Motor neuron (in vitro differentiated cells): Measurements from ENCODE around the gene DNM1. TPM values are rescaled to one million over a fixed set of nuclear protein-coding genes. Genes with fewer than 3 reads are reported as not detected.

Experiments used
- ATAC-seq, 8 experiments: fragments of 200-7000 bp; cut with Tn5 transposase; replicated peaks in 6 of 8; 2 replicates each; pipeline ENCODE4 v1.8.0; 2021; ENCODE audit warnings: mild to moderate bottlenecking in 8 of 8, moderate library complexity in 8 of 8
- H3K27ac ChIP-seq, 2 donors: fragments of 250-450 bp; sonication (Bioruptor Pico); 2 replicates each; pipeline ENCODE4 v1.9.0; 2021; ENCODE audit warnings: antibody characterized with exemption in 2 of 2, mild to moderate bottlenecking in 2 of 2, moderate library complexity in 1 of 2
- H3K4me1 ChIP-seq, 2 donors: fragments of 250-450 bp; sonication (Bioruptor Pico); replicated peaks in 1 of 2; 2 replicates each; pipeline ENCODE4 v1.6.1; 2021; ENCODE audit warnings: antibody characterized with exemption in 2 of 2, mild to moderate bottlenecking in 2 of 2, moderate library complexity in 1 of 2
- H3K4me3 ChIP-seq, 5 donors: fragments of 250-450 bp; sonication (Bioruptor Pico); 2 replicates each; pipeline ENCODE4 v1.9.0; 2021; ENCODE audit warnings: antibody characterized with exemption in 5 of 5, mild to moderate bottlenecking in 5 of 5, moderate library complexity in 4 of 5
- WGBS, 10 experiments: fragments of 450-650 bp; shearing (Covaris generic); methylation state at CpG; one replicate each; pipeline ENCODE4 v1.0.0; 2022; 5-methylcytosine and 5-hydroxymethylcytosine counted together
- in situ Hi-C, 9 experiments: fragments of 400-800 bp; cut with MboI; loops; one replicate each; pipeline ENCODE4 v1.15.0; 2021; ENCODE audit warnings: low sequenced_read_pairs in 9 of 9, low pct_unique_long_range_greater_than_20kb in 2 of 9; ENCODE audit not compliant: unreplicated experiment in 9 of 9
- total RNA-seq, 8 experiments: library from RNA; unstranded; fragments of 300-600 nt; gene quantifications; 2 replicates each; pipeline versions ENCODE4 v1.2.3 to v1.2.4, GENCODE V29; 2022

The DNM1 gene
- total RNA-seq, 8 experiments from 2014 or later = 5.5 to 56.9 (median 31.5) TPM

- peak overlapping the region in 1 of 2 donors; percentile 74 for H3K27ac ChIP-seq
- in situ Hi-C loops = no loop called here
- 17 to 77% (median 75%) methylated on average over 1 to 10 of the region's 21 CpGs; no CpG with 5 or more reads in 5 of the 10 experiments for WGBS, 10 experiments
- peaks cover 35 to 46% of the 10 kb centered on the region in 2 donors for H3K4me1 ChIP-seq
- peak in 2 of 8 experiments; percentile 2 to 7 for ATAC-seq
- no peak overlapping the region for H3K4me3 ChIP-seq
Measured at GRCh38 chr9:128214571-128215490, 11.7 kb downstream of the DNM1 start.

DNA sequence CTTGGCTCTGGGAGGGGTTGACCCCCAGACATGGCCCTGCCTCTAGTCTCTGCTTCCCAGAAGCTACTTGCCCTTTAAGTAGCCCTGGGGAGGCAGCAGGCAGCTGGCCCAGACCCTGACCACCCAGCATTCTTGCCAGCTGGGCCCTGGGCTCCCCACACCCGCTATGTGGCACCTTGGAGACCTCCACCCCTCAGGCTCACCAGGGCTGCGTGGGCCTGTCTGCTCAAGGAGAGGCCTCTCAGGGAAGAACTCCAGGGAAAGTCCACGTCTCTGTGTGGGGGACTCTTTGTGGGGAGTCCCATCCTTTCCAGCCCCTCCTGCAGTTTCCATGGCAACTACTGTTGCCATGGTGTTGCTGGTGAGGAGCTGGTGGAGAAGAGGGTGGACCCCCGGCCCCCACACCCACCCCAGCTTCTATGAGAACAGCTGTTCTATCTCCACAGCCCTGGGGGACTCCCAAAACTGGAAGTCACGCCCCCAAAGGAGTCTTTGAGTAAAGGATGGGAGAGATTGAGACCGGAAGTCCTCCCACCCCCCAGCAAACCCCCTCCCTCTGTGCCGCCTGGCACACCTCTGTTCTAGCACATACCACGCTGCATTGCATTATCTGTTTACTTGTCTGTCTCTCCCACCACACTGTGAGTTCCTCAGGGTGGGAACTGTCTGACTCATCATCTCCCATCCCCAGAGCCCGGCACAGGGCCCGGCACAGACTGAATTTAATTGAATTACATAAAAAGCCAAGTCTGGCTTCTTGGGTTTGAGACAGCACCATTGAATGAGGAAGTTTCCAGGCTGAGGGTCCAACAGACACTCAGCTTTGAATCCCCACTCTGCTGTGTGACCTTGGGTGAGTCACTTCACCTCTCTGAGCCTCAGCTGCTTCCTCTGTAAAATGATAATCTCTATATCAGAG is 12.6 kb downstream of the DNM1 start:
- WGBS, 10 experiments = 0 to 37% methylated on average over 2 of the region's 10 CpGs; no CpG with 5 or more reads in 8 of the 10 experiments
- H3K4me3 ChIP-seq = no peak overlapping the region
- peak overlapping the region; percentile 42 to 74 for H3K27ac ChIP-seq
- ATAC-seq = peak in 7 of 8 experiments; percentile 37 to 65 (median 54)
- H3K4me1 ChIP-seq = peaks cover 35 to 45% of the 10 kb centered on the region in 2 donors
- in situ Hi-C loops = no loop called here

GRCh38 chr9:128216781-128217553 is 13.8 kb downstream of the DNM1 start:
- ATAC-seq = peak in 2 of 8 experiments; percentile 2 to 5
- H3K4me3 ChIP-seq = no peak overlapping the region
- in situ Hi-C loops = no loop called here

GRCh38 chr9:128218172-128218517 is 15.0 kb downstream of the DNM1 start:
- H3K4me3 ChIP-seq = peak overlapping the region; percentile 3 to 21 (median 16)
- WGBS, 10 experiments = 17% methylated on average over 1 of the region's 11 CpGs; no CpG with 5 or more reads in 9 of the 10 experiments
- H3K4me1 ChIP-seq = peaks cover 35 to 39% of the 10 kb centered on the region in 2 donors
- peak in 2 of 8 experiments; percentile 0 for ATAC-seq
- in situ Hi-C loops = no loop called here
- H3K27ac ChIP-seq = peak overlapping the region; percentile 77 to 79

More at GRCh38 chr9:128216781-128217553, 13.8 kb downstream of the DNM1 start:
- H3K4me1 ChIP-seq = peaks cover 35 to 39% of the 10 kb centered on the region in 2 donors
- 0 to 100% (median 89%) methylated on average over 1 to 10 of the region's 16 CpGs; no CpG with 5 or more reads in 4 of the 10 experiments for WGBS, 10 experiments
- peak overlapping the region in 1 of 2 donors; percentile 74 for H3K27ac ChIP-seq

DNA sequence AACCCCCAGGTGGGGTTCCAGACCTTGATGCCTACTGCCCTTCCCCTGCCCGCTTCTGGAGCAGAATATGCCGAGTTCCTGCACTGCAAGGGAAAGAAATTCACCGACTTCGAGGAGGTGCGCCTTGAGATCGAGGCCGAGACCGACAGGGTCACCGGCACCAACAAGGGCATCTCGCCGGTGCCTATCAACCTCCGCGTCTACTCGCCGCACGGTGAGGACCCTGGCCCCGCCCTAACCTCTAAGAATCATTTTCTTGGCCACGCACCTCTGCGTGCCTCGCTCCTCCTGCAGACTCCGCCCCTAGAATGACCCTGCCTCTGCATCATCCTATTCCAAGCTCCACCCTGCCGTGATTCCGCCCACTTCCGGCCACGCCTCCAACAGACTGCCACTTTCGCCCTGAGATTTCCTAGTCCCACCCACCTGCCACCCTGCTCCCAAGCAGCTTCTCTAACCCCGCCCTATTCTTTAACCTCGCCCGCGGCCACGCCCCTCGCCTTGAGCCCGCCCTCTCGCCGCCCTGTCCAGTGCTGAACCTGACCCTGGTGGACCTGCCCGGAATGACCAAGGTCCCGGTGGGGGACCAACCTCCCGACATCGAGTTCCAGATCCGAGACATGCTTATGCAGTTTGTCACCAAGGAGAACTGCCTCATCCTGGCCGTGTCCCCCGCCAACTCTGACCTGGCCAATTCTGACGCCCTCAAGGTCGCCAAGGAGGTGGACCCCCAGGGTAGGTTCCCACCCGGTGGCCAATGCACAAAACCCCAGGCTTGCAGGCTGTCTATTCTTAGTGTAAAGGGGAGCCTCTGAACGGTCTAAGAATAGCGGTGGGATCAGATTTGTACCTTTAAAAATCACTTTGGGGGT is 15.6 kb downstream of the DNM1 start:
- Histone ChIP-seq H3K27ac (peak overlapping the region; percentile 77 to 79), H3K4me3 (peak overlapping the region; percentile 3 to 21 (median 16)), H3K4me1 (peaks cover 35 to 39% of the 10 kb centered on the region in 2 donors)
- peak; percentile 41 to 98 (median 82) for ATAC-seq
- whole genome bisulfite sequencing, 10 experiments = 28 to 100% (median 79%) methylated on average over 1 to 7 of the region's 47 CpGs; no CpG with 5 or more reads in 2 of the 10 experiments
- in situ Hi-C loops = no loop called here

GRCh38 chr9:128219831-128220230 is 16.7 kb downstream of the DNM1 start:
- in situ Hi-C loops = no loop called here
- WGBS, 10 experiments = 100% methylated on average over 1 of the region's 9 CpGs; no CpG with 5 or more reads in 8 of the 10 experiments
- Histone ChIP-seq H3K4me3 (no peak overlapping the region), H3K27ac (no peak overlapping the region), H3K4me1 (peaks cover 35 to 37% of the 10 kb centered on the region in 2 donors)
- ATAC-seq = no peak

- H3K27ac ChIP-seq = no peak overlapping the region
- in situ Hi-C loops = no loop called here
- 75 to 100% (median 88%) methylated on average over 1 to 3 of the region's 10 CpGs; no CpG with 5 or more reads in 6 of the 10 experiments for WGBS, 10 experiments
- peaks cover 15% of the 10 kb centered on the region in 2 donors for H3K4me1 ChIP-seq
- no peak overlapping the region for H3K4me3 ChIP-seq
- no peak for ATAC-seq
Measured at GRCh38 chr9:128222026-128222425, 18.8 kb downstream of the DNM1 start.

- Histone ChIP-seq H3K4me1 (peaks cover 7 to 8% of the 10 kb centered on the region in 2 donors), H3K4me3 (no peak overlapping the region), H3K27ac (no peak overlapping the region)
- WGBS, 10 experiments = 70 to 100% (median 94%) methylated on average over 1 to 4 of the region's 13 CpGs; no CpG with 5 or more reads in 3 of the 10 experiments
- in situ Hi-C loops = no loop called here
- peak in 1 of 8 experiments; percentile 9 for ATAC-seq
Measured at GRCh38 chr9:128222880-128223670, 19.9 kb downstream of the DNM1 start.

DNA sequence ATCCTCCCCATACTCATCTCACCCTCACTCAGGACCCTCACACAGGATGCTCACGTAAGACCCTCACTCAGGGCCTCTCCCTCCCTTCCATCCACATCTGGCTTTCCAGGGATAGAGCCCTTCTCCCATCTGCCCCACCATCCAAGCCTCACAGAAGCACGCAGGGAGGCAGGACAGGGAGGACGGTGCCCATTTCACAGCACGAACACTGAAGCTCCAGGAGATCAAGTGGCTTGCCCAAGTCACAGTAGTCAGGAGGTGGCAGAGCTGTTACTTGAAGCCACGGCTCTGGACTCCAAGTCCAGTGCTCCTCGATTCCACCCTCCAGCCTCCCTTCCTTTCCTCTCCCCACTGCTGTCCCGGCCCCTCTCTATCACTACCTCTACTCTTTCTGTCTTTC is 21.7 kb downstream of the DNM1 start:
- Histone ChIP-seq H3K4me1 (no peaks in the 10 kb centered on the region), H3K4me3 (no peak overlapping the region), H3K27ac (no peak overlapping the region)
- 40 to 100% (median 100%) methylated on average over 1 to 2 of the region's 7 CpGs; no CpG with 5 or more reads in 5 of the 10 experiments for WGBS, 10 experiments
- peak in 3 of 8 experiments; percentile 5 to 9 (median 5) for ATAC-seq
- in situ Hi-C loops = no loop called here

DNA sequence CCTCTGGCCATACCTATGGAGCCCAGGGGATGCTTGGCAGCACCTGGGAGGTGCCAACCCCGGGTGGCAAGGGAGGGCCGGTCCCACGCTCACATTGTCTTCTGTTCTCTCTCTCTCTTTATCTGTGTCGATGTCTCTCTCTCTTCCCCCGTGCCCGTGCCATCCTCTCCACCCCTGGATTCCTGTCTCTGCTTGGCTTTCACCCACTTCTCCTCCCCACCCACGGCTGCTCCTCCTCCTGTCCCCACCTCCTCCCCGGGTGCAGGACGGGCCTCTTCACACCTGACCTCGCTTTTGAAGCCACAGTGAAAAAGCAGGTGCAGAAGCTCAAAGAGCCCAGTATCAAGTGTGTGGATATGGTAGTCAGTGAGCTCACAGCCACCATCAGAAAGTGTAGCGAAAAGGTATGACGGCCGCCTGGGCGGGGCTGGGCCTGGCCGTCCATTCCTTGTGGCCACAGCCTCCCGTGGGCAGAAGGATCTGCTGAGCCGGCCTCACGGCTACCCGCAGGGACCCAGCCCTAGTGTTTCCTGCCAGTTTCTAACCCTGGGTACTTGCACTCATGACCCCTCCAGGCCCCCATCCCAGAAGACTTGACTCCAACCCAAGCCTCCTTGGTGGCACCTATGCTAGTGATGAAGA is 22.7 kb downstream of the DNM1 start:
- Histone ChIP-seq H3K27ac (no peak overlapping the region), H3K4me1 (no peaks in the 10 kb centered on the region), H3K4me3 (no peak overlapping the region)
- in situ Hi-C loops = no loop called here
- ATAC-seq = peak in 4 of 8 experiments; percentile 9 to 24 (median 16)
- WGBS, 10 experiments = 88% methylated on average over 5 of the region's 19 CpGs; no CpG with 5 or more reads in 9 of the 10 experiments
